Dendritic cell treated with granulocyte-macrophage colony-stimulating factor and Interleukin-4, amounts not matched to agents 40 ng/mL and 50 ng/mL, for 4 days (primary cell): ENCODE measurements around the gene VN1R5.
"Not testable (repeated sequence)": the region's sequence is repeated elsewhere in the genome, so short reads cannot be mapped to it uniquely, and the experiment has no call there.

ENCODE experiments used
- H3K27ac Mint-ChIP-seq: one replicate; pipeline ENCODE4 v1.8.0; 2022; ENCODE audit warnings: mild to moderate bottlenecking, mixed read lengths
- H3K27me3 Mint-ChIP-seq: one replicate; pipeline ENCODE4 v1.8.0; 2022; ENCODE audit warnings: mild to moderate bottlenecking, mixed read lengths
- H3K36me3 Mint-ChIP-seq: one replicate; pipeline ENCODE4 v1.8.0; 2022; ENCODE audit warnings: low read depth, mixed read lengths
- H3K4me1 Mint-ChIP-seq: one replicate; pipeline ENCODE4 v1.8.0; 2022; ENCODE audit warnings: low read depth, mixed read lengths
- H3K4me3 Mint-ChIP-seq: one replicate; pipeline ENCODE4 v1.8.0; 2022; ENCODE audit warnings: mild to moderate bottlenecking, moderate library complexity, mixed read lengths
- H3K9me3 Mint-ChIP-seq: one replicate; pipeline ENCODE4 v1.8.0; 2022; ENCODE audit warnings: mixed read lengths
- intact Hi-C: fragments of 100-400 bp; cut with micrococcal nuclease; formaldehyde crosslinking; loops from one replicate; pipeline ENCODE4 v1.15.0; 2022

The VN1R5 gene

DNA sequence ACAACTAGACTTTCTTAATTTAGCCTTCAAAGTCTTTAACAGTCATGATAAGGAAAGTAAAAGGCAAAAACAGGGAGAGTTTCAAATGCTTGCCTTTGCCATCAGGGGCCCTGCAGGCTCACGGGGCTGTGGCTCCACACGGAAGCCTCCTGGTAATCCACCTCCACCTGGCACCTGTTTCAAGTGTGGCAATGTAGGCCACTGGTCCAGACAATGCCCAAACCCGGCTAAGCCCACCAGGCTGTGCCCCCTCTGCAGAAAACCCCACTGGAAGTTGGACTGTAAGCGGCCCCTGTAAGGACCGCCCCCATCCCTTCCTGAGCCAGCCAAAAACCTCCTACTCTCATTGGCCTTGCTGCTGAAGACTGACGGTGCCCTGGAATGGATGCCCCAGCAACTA lies 32.5 kb downstream of the VN1R5 start:
- Mint-ChIP-seq H3K4me3 (no peak overlapping the region), H3K36me3 (no peaks in the 10 kb centered on the region), H3K4me1 (no peaks in the 10 kb centered on the region), H3K9me3 (peaks cover 55% of the 10 kb centered on the region), H3K27me3 (no peaks in the 10 kb centered on the region), H3K27ac (no peak overlapping the region)
- intact Hi-C loops: no loop called here

DNA sequence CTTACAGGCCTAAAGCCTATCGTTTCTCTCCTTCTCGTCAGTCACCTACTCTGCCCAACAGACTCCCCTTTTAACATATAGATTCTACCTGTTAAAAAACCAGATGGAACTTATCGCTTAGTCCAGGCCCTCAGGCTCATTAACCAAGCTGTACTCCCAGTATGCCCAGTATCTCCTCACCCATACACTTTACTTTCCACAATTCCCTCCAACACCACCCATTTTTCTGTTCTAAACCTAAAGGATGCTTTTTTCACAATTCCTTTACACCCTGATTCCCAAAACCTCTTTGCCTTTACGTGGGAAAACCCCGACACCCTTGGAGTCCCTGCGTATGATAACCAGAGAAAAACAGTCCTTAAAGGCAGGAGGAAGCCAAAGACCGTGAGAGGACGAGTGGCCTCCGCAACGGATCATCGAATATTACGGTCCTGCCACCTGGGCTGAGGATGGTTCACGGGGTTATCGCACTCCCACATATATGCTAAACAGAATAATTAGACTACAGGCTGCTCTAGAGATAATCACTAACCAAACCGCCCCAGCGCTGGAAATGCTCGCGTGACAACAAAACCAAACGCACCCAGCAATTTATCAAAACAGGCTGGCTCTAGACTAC lies 33.5 kb downstream of the VN1R5 start:
- H3K4me1 Mint-ChIP-seq, H3K36me3 Mint-ChIP-seq, H3K27ac Mint-ChIP-seq, H3K27me3 Mint-ChIP-seq, intact Hi-C loops, H3K4me3 Mint-ChIP-seq: not testable (repeated sequence)
- peaks cover 52% of the 10 kb centered on the region for H3K9me3 Mint-ChIP-seq

GRCh38 chr1:247290576-247290975 lies 34.7 kb downstream of the VN1R5 start:
- Mint-ChIP-seq H3K9me3 (peaks cover 42% of the 10 kb centered on the region), H3K27me3 (no peaks in the 10 kb centered on the region), H3K36me3 (no peaks in the 10 kb centered on the region), H3K4me3 (no peak overlapping the region), H3K4me1 (no peaks in the 10 kb centered on the region), H3K27ac (no peak overlapping the region)
- intact Hi-C loops: no loop called here

DNA sequence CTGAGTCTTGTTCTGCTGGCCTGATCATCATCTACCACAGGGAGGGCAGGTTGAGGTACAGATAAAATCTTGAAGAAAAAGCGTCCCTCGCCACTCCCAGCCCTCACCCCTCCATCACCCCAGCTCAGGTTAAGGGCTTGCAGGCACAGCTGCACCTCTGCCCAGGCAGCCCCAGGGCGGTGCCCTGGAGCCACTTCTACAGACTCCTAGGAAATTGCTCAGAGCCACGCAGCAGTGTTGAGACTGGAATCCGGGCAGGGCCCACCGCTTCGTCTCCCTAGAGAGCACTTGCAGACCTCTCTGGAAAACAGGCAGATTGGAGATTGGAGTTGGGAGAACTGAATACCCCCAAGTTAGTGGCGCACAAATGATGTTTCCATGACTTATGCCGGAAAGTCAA lies 35.3 kb downstream of the VN1R5 start:
- Mint-ChIP-seq H3K4me3 (no peak overlapping the region), H3K36me3 (no peaks in the 10 kb centered on the region), H3K27ac (no peak overlapping the region), H3K9me3 (peaks cover 36% of the 10 kb centered on the region), H3K27me3 (no peaks in the 10 kb centered on the region), H3K4me1 (no peaks in the 10 kb centered on the region)
- intact Hi-C loops: no loop called here

DNA sequence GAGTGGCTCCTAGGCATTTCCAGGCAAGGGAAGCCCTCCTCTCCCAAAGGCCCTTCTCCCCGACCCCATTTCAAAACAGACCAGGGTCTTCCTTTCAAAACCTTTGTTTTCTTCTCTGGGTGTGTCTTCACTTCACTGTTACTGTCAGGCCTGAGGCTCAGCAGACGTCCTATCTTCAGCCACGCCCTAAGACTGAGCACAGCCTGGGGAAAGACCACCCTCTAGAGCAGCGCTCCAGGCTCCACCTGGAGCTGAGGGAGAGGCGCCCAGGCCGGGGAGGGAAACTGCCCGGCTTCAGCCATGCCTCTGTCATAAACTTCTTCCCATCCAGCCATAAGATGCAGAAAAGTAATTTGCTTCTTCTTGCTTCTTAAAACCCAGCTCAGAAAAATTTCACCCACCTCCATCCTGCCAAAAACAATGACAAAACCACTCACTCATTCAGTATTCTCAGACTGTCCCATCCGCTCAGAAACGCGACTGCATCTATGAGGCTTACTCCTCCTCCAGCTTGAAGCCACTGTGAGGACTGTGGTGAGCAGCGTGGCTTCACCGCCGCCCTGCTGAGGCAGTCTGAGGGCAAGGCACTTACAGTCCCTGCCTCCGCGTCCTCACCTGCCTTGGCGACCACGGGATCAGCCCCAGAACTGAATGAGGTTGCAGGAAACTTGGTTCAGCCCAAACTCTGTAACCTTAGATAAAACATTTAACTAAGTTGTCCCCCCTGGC lies 36.1 kb downstream of the VN1R5 start:
- Mint-ChIP-seq H3K36me3 (no peaks in the 10 kb centered on the region), H3K4me1 (no peaks in the 10 kb centered on the region), H3K4me3 (no peak overlapping the region), H3K27me3 (no peaks in the 10 kb centered on the region), H3K27ac (no peak overlapping the region), H3K9me3 (peaks cover 27% of the 10 kb centered on the region)
- intact Hi-C loops: no loop called here

DNA sequence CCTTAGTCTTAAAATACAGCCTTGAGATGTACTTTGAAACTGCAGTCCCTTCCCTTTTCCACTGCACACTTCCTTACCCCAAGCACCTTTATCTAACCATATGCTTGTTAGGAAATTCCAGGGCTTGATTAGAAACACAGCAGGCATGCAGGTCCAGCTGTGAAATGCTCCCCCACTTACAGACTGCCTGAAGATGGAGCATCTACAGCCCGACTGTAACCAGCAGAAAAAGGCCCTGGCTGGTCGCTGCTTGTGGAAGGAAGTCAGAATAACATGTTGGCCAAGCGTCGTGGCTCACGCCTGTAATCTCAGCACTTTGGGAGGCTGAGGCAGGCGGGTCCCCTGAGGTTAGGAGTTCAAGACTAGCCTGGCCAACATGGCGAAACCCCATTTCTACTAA lies 37.2 kb downstream of the VN1R5 start:
- H3K36me3 Mint-ChIP-seq: no peaks in the 10 kb centered on the region
- intact Hi-C loops: no loop called here
- H3K4me1 Mint-ChIP-seq: no peaks in the 10 kb centered on the region
- H3K27me3 Mint-ChIP-seq: no peaks in the 10 kb centered on the region
- H3K27ac Mint-ChIP-seq: no peak overlapping the region
- peaks cover 17% of the 10 kb centered on the region for H3K9me3 Mint-ChIP-seq
- no peak overlapping the region for H3K4me3 Mint-ChIP-seq

GRCh38 chr1:247294282-247294681 lies 38.4 kb downstream of the VN1R5 start:
- H3K36me3 Mint-ChIP-seq: peaks cover 7% of the 10 kb centered on the region
- H3K4me1 Mint-ChIP-seq: no peaks in the 10 kb centered on the region
- intact Hi-C loops: no loop called here
- H3K4me3 Mint-ChIP-seq: no peak overlapping the region
- H3K27me3 Mint-ChIP-seq: no peaks in the 10 kb centered on the region
- H3K9me3 Mint-ChIP-seq: peaks cover 5% of the 10 kb centered on the region
- no peak overlapping the region for H3K27ac Mint-ChIP-seq

DNA sequence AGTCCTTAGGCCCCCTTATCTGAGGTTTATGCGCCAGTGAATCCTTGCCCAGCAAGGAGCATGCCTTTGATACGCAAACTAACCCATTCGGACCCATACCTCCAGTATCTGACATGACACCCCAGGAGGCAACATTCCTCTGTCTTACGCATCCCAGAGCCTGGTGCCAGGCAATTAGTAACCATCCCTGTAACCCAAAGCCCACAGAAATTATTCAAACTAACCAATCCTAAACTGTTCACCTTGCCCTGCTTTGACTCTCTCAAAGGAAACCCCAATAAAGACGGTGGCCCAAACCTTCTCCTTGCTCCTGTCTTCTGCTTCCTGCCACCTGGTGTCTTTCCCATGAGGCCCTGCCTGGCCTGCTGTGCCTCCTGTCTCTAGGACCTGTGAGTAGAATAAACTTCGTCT lies 39.4 kb downstream of the VN1R5 start:
- H3K4me1 Mint-ChIP-seq: no peaks in the 10 kb centered on the region
- H3K9me3 Mint-ChIP-seq: no peaks in the 10 kb centered on the region
- no peak overlapping the region for H3K4me3 Mint-ChIP-seq
- H3K27ac Mint-ChIP-seq: no peak overlapping the region
- peaks cover 16% of the 10 kb centered on the region for H3K36me3 Mint-ChIP-seq
- H3K27me3 Mint-ChIP-seq: no peaks in the 10 kb centered on the region
- intact Hi-C loops: no loop called here

GRCh38 chr1:247295746-247296145 lies 39.9 kb downstream of the VN1R5 start:
- H3K4me1 Mint-ChIP-seq: no peaks in the 10 kb centered on the region
- H3K9me3 Mint-ChIP-seq: no peaks in the 10 kb centered on the region
- no peak overlapping the region for H3K4me3 Mint-ChIP-seq
- intact Hi-C loops: no loop called here
- no peak overlapping the region for H3K27ac Mint-ChIP-seq
- no peaks in the 10 kb centered on the region for H3K27me3 Mint-ChIP-seq
- H3K36me3 Mint-ChIP-seq: peaks cover 21% of the 10 kb centered on the region

- intact Hi-C loops: no loop called here
- H3K27me3 Mint-ChIP-seq: no peaks in the 10 kb centered on the region
- no peaks in the 10 kb centered on the region for H3K4me1 Mint-ChIP-seq
- H3K9me3 Mint-ChIP-seq: no peaks in the 10 kb centered on the region
- no peak overlapping the region for H3K4me3 Mint-ChIP-seq
- no peak overlapping the region for H3K27ac Mint-ChIP-seq
- peaks cover 30% of the 10 kb centered on the region for H3K36me3 Mint-ChIP-seq
Measured at GRCh38 chr1:247296599-247297180, 40.8 kb downstream of the VN1R5 start.

GRCh38 chr1:247297263-247298123 lies 41.6 kb downstream of the VN1R5 start:
- peaks cover 38% of the 10 kb centered on the region for H3K36me3 Mint-ChIP-seq
- H3K4me3 Mint-ChIP-seq: no peak overlapping the region
- no peaks in the 10 kb centered on the region for H3K27me3 Mint-ChIP-seq
- no peaks in the 10 kb centered on the region for H3K9me3 Mint-ChIP-seq
- intact Hi-C loops: no loop called here
- no peaks in the 10 kb centered on the region for H3K4me1 Mint-ChIP-seq
- no peak overlapping the region for H3K27ac Mint-ChIP-seq

GRCh38 chr1:247298124-247298481 lies 42.2 kb downstream of the VN1R5 start:
- no peaks in the 10 kb centered on the region for H3K27me3 Mint-ChIP-seq
- intact Hi-C loops: no loop called here
- H3K4me3 Mint-ChIP-seq: no peak overlapping the region
- no peak overlapping the region for H3K27ac Mint-ChIP-seq
- no peaks in the 10 kb centered on the region for H3K9me3 Mint-ChIP-seq
- H3K36me3 Mint-ChIP-seq: peaks cover 44% of the 10 kb centered on the region
- no peaks in the 10 kb centered on the region for H3K4me1 Mint-ChIP-seq

DNA sequence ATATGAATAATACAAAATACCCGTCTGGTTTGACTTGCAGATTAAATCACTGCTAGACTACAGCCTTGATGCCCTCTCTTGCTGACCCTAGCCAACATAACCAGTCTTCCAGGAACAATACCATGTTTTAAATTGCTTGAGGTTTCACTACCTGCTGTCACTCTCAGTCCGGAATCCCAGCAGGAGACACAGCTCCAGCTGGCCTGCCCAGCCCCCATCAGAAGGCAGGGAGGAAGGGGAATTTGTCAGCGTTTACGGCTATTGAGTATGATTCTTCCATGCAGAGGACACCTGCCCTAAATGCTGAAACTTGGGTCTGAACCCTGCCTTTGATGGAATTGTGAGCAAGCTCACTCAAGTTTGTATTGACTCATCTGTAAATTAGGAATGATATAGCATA lies 42.8 kb downstream of the VN1R5 start:
- no peaks in the 10 kb centered on the region for H3K9me3 Mint-ChIP-seq
- no peak overlapping the region for H3K27ac Mint-ChIP-seq
- peaks cover 2% of the 10 kb centered on the region for H3K4me1 Mint-ChIP-seq
- H3K27me3 Mint-ChIP-seq: no peaks in the 10 kb centered on the region
- H3K4me3 Mint-ChIP-seq: no peak overlapping the region
- intact Hi-C loops: no loop called here
- peaks cover 50% of the 10 kb centered on the region for H3K36me3 Mint-ChIP-seq

DNA sequence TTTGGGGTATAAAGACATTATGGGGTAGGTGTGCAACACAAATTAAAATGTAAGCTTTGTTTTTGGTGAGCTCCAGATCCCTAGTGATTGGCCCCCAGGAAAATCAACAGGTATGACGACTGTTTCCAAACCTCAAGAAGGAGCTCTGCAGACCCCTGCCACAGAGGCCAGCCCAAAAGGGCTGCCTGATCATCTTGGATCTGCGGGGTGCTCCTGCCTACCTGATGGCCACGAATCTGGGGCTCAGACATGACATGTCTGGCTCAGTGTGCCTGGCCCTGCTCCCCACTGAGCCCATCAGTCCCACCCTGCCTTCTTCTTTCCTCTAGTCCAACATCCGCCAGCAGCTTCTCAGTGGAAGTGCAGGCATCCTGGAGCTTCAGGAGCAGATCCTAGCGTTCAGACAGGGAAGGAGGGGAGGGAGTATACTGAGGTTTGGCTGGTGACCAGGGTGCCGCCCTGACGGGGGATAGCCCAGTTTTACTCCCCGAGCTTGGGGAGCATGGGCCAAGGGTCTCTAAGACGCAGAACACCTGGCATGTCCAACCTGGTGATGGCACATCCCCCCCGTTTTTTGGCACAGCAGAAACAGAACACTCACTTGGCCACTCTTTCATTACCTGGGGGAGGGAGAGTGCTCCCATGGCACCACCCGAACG lies 44.0 kb downstream of the VN1R5 start:
- Mint-ChIP-seq H3K36me3 (peaks cover 59% of the 10 kb centered on the region), H3K9me3 (no peaks in the 10 kb centered on the region), H3K27me3 (no peaks in the 10 kb centered on the region), H3K4me1 (peaks cover 13% of the 10 kb centered on the region), H3K27ac (no peak overlapping the region), H3K4me3 (no peak overlapping the region)
- intact Hi-C loops: no loop called here
